ENCODE measurements around the gene IHH. TPM values are rescaled to one million over a fixed set of nuclear protein-coding genes. Genes with fewer than 3 reads are reported as not detected.
A peak's percentile ranks its signal among the peaks of the same experiment; 100 is the strongest.

IHH gene
- total RNA-seq, 2 experiments from 2014 or later, result not detected

DNA sequence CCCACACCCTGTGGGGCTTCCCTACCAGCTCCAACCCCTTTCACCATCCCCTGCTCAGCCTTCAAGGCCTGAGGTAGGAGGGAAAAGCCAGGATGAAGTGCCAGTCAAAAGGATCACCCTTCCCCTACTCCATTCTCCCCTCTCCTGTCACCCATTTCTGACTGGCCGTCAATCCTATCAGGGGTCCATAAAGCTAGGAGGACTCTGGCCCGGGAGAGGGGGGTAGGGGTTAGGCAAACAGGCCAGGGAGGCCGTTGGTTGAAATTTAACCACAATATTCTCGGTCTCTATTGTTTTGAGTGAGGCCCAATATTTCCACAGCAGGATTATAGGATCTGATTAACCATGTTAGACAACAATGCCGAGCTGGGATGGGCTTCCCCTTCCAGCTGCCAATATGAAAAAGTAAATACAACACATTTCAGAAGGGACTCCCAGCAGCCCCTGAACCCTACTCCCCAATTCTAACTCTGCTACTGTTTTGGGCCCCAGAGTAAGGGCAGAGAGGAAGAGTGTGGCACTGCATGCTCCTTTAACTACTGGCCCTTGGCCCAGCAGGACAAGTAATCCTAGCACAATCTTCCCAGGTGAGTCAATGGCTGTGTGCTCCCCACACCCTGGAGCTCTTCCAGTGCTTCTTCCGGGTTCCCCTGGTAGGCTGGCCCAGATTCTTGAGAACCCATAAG lies 10.6 kb upstream of the IHH start:
- no peak for DNase-seq
- H3K4me3 Mint-ChIP-seq, result no peak overlapping the region
- H3K36me3 Mint-ChIP-seq (ENCODE audit: low read depth), result no peaks in the 10 kb centered on the region
- H3K9me3 Mint-ChIP-seq, result no peaks in the 10 kb centered on the region
- no peaks in the 10 kb centered on the region for H3K4me1 Mint-ChIP-seq
- H3K27me3 Mint-ChIP-seq, result no peaks in the 10 kb centered on the region
- POLR2A ChIA-PET, result no interaction called here
- CTCF ChIA-PET, result interaction anchor here (0.7 to 4.3 kb wide), 12 partner anchors 8 to 229 kb away, joined by 3 to 22 read pairs (median 6); partner anchors contain the start of gene IHH
- H3K27ac Mint-ChIP-seq, result no peak overlapping the region

DNA sequence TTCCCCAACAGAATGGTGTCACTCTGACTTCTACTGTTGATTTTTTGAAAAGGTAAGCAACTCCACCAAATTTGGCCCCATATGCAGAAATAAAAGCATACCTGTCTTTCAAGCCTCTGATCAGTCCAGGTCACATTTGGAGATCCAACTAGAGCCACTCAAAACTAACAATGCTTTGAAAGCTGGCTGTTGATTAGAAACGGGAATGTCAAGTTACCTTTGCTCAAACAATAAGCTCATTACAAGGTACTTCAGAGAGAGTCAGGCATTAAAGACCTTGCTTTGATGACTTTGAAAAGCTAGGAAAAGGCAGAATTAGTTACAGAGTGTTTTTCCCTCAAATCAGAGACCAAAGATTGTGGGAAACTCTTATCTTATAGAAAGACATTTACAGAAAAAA lies 4.8 kb upstream of the IHH start:
- Mint-ChIP-seq H3K4me3 (no peak overlapping the region), H3K27ac (no peak overlapping the region), H3K27me3 (peaks cover 34% of the 10 kb centered on the region), H3K36me3 (ENCODE audit: low read depth) (no peaks in the 10 kb centered on the region), H3K9me3 (no peaks in the 10 kb centered on the region), H3K4me1 (peaks cover 4% of the 10 kb centered on the region)
- ChIA-PET POLR2A (no interaction called here), CTCF (interaction anchor here (1.3 to 1.8 kb wide), 3 partner anchors 38 to 89 kb away, joined by 4 to 8 read pairs (median 5); no protein-coding TSS in a partner anchor)
- no peak for DNase-seq

DNA sequence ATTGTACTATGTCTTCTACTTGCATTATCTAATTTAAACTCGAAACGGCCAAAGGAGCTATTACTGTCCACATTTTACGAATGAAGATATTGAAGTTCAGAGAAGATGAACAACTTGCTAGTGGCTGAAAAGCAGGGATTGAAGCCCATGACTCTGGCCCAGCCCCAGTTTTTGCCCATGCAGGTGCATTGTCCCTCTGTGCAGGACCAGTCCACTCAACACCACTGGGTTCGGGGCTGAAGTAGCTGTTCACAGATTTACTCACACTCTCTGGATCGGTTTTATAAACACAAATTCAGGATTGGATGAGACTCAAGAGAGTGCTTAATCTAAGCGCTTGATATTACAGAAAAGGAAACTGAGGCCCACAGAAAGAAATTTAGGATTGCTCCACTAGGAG lies 1.4 kb upstream of the IHH start:
- H3K36me3 Mint-ChIP-seq (ENCODE audit: low read depth), result no peaks in the 10 kb centered on the region
- DNase-seq, result no peak
- H3K4me1 Mint-ChIP-seq, result peaks cover 18% of the 10 kb centered on the region
- no peak overlapping the region for H3K27ac Mint-ChIP-seq
- H3K27me3 Mint-ChIP-seq, result peaks cover 63% of the 10 kb centered on the region
- H3K9me3 Mint-ChIP-seq, result no peaks in the 10 kb centered on the region
- ChIA-PET CTCF (interaction anchor here (1.3 to 8.3 kb wide), 6 partner anchors 11 to 92 kb away, joined by 3 to 115 read pairs (median 4); no protein-coding TSS in a partner anchor), POLR2A (no interaction called here)
- no peak overlapping the region for H3K4me3 Mint-ChIP-seq

DNA sequence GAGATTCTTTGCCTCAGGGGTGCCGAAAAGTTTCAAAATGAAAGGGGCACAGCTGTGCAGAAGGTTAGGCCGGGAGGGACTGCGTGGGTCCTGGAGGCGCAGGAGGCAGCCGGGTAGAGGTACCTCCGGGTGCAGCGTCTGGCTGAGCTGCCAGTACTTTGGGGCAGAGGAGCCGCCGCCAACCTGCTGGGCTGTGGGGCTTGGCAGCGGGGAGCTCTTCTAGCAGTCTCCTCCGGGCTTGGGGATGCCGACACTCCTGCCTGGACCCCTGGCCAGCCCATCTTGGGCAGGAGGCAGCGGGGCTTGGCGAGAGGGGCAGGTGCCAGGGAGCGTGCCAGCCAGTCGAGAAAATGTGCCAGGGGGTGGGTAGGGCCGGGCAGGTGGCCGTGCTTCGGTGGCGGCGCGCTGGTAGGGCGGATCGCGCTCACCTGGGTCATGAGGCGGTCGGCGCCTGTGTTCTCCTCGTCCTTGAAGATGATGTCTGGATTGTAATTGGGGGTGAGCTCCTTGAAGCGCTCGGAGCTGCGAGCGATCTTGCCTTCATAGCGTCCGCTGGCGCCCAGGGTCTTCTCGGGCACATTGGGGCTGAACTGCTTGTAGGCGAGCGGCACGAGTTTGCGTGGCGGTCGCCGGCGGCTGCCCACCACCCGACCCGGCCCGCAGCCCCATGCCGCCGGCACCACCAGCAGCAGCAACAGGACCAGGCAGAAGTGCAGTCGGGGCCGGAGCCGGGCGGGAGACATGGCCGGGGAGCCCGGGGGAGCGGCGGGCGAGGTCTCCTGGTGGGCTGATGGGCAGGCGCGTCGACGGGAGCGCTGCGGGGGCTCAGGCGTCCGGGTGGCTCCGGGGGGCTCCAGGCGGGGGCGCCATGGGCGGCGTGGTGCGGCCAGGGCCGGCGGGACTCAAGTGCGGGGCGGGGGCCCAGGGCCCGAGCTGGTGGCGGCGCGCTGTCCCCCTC lies 717 bp downstream of the IHH start:
- CTCF ChIA-PET, result interaction anchor here (0.6 to 8.3 kb wide), 8 partner anchors 12 to 240 kb away, joined by 4 to 115 read pairs (median 14); no protein-coding TSS in a partner anchor
- DNase-seq, result no peak
- no peaks in the 10 kb centered on the region for H3K9me3 Mint-ChIP-seq
- no peaks in the 10 kb centered on the region for H3K36me3 Mint-ChIP-seq (ENCODE audit: low read depth)
- peak overlapping the region; percentile 1 for H3K4me3 Mint-ChIP-seq
- peaks cover 18% of the 10 kb centered on the region for H3K4me1 Mint-ChIP-seq
- H3K27ac Mint-ChIP-seq, result no peak overlapping the region
- H3K27me3 Mint-ChIP-seq, result peaks cover 76% of the 10 kb centered on the region
- POLR2A ChIA-PET, result interaction anchor here (0.9 to 1.6 kb wide), 3 partner anchors 21 to 240 kb away, joined by 3 to 4 read pairs (median 4); no protein-coding TSS in a partner anchor

DNA sequence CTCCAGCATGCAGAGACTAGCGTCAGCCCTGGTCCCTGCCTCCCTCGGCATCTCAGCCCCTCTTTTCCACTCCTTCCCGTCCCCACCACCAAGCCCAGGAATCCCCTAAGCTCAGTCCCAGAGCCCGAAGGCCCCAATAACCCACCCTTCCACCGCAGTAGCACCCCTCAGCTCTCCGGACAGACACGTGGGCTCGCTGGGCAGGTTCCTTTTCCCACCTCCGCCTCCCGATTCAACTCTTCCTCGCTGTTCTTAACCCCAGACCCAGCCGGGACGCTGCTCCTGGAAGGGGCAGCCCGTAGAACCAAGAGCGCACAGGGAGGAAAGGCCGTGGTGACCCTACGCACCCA lies 1.4 kb downstream of the IHH start:
- Mint-ChIP-seq H3K36me3 (ENCODE audit: low read depth) (no peaks in the 10 kb centered on the region), H3K27me3 (peaks cover 71% of the 10 kb centered on the region), H3K27ac (no peak overlapping the region), H3K9me3 (no peaks in the 10 kb centered on the region), H3K4me1 (peaks cover 18% of the 10 kb centered on the region), H3K4me3 (no peak overlapping the region)
- DNase-seq, result no peak
- ChIA-PET CTCF (interaction anchor here (0.6 to 8.3 kb wide), 12 partner anchors 12 to 241 kb away, joined by 4 to 115 read pairs (median 8); partner anchors contain the start of gene CFAP65), POLR2A (interaction anchor here (0.9 to 1.6 kb wide), 3 partner anchors 21 to 240 kb away, joined by 3 to 4 read pairs (median 4); no protein-coding TSS in a partner anchor)

DNA sequence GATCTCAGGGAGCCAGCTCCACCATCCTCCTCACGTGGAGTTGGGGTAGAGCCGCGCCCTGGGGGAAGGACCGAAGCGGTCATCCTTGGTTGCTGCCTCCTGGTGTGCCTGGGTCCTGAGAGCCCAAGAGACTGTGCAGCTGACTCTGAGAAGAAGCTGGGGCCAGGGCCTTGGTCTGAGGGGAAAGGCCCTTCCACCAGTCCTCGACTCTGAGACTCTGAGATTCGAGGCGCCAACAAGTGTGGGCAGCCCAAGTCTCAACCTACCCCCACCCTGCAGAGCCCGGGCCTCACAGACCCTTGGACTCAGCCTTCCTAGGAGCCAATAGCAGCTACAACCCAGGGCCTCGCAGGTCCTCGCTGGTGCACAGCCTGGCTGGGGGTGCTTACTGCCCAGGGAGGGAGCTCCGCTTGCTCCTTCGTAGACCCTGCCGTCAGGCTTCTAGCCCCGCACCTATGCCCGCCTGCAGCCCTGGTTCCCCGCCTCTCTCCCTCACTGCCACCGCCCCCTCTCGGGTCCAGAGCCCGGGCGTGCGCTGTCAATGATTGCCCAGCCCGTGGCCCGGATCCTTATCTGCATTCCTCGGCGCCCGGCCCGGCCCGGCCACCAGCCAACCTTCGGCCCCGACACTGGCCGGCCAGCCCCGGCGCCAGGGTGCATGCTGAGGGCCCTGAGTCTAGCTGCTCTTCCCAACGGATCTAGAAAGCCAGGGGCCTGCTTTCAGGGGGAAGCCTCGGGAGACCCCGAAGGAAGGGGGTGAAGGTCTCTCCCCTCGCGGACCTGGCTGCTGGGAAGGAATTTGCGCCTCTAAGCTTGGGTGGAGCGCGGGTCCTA lies 2.0 kb downstream of the IHH start:
- DNase-seq, result no peak
- Mint-ChIP-seq H3K27me3 (peaks cover 70% of the 10 kb centered on the region), H3K36me3 (ENCODE audit: low read depth) (no peaks in the 10 kb centered on the region), H3K4me1 (peaks cover 18% of the 10 kb centered on the region), H3K27ac (no peak overlapping the region), H3K4me3 (no peak overlapping the region), H3K9me3 (no peaks in the 10 kb centered on the region)
- ChIA-PET POLR2A (interaction anchor here (1.4 to 1.6 kb wide), 2 partner anchors 22 to 90 kb away, joined by 4 read pairs; no protein-coding TSS in a partner anchor), CTCF (interaction anchor here (0.5 to 8.3 kb wide), 33 partner anchors 9 to 241 kb away, joined by 3 to 115 read pairs (median 5); partner anchors contain the start of genes CFAP65 and ZFAND2B)

DNA sequence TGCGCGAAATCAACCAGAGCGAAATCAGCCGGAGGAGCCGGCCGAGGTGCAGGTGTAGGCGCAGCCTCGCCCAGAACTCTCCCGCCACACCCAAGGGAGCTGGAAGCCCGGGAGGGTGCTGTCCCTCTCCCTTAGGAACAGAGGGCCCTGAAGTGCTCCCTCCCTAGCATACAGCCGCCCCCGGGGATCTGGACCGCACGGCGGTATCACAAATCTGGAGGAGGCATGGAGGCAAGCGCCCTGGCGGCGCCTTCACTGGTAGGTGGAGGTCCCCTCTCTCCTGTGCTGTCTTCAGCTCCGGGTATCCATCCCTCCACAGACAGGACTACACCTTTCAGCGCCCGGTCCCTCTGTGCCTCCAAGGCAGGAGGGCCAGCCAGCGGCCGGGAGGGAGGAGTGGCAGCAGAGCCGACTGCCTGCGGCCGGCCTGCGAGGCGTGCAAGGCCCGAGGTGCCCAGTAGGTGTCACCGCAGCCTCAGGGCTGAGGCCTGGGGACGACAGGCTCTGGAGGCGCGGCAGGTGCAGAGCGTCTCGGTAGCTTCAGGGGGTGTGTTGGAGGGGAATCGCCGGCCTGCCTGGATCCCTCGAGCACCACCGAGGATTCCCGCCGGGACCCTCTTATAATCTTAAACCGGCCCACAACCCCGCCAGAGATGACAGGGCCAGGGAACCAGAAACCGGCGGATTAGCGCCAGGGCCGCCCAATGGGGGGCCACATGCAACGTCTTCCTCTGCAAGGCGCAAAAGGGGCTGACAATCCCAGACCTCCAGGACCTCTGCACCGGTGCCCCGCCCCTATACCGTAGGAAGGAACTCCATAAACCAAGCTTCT lies 2.8 kb downstream of the IHH start:
- peak; percentile 78 for DNase-seq
- H3K4me3 Mint-ChIP-seq, result no peak overlapping the region
- H3K36me3 Mint-ChIP-seq (ENCODE audit: low read depth), result no peaks in the 10 kb centered on the region
- no peak overlapping the region for H3K27ac Mint-ChIP-seq
- POLR2A ChIA-PET, result no interaction called here
- CTCF ChIA-PET, result interaction anchor here (0.5 to 8.3 kb wide), 33 partner anchors 9 to 242 kb away, joined by 3 to 115 read pairs (median 5); partner anchors contain the start of genes CFAP65 and ZFAND2B
- H3K9me3 Mint-ChIP-seq, result no peaks in the 10 kb centered on the region
- peaks cover 18% of the 10 kb centered on the region for H3K4me1 Mint-ChIP-seq
- H3K27me3 Mint-ChIP-seq, result peaks cover 63% of the 10 kb centered on the region

DNA sequence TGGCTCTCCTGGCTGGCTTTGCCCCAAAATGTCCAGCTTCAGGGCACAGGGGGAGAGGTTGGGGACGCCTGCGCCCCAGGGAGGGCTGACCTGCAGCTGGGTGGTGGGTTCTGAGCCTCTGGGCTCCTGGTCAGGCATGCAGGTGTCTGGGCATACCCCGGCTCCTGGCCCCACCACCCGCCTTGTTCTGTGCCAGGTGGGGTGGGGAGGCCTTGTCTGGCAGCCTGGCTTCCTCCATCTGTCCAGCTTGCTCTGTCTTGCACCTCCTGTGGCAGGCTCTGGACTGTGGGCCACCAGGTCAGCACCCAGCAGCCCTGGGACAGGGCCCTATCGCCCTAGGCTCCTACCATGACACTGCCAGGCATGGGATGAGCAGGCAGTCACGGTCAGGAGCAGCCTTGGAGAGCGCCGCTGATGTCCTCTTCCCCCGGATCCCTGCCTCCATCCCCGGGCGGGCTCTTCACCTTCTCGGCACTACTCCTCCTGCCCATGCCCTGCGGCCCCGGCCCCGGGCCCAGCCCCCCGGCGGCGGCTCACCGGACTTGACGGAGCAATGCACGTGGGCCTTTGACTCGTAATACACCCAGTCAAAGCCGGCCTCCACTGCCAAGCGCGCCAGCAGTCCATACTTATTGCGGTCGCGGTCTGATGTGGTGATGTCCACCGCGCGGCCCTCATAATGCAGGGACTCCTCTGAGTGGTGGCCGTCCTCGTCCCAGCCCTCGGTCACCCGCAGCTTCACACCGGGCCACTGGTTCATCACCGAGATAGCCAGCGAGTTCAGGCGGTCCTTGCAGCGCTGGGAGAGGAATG lies 3.6 kb downstream of the IHH start:
- no peak for DNase-seq
- no peak overlapping the region for H3K27ac Mint-ChIP-seq
- peaks cover 18% of the 10 kb centered on the region for H3K4me1 Mint-ChIP-seq
- POLR2A ChIA-PET, result no interaction called here
- no peaks in the 10 kb centered on the region for H3K36me3 Mint-ChIP-seq (ENCODE audit: low read depth)
- peaks cover 58% of the 10 kb centered on the region for H3K27me3 Mint-ChIP-seq
- CTCF ChIA-PET, result interaction anchor here (1.1 to 8.3 kb wide), 13 partner anchors 8 to 198 kb away, joined by 3 to 115 read pairs (median 6); no protein-coding TSS in a partner anchor
- H3K9me3 Mint-ChIP-seq, result no peaks in the 10 kb centered on the region
- no peak overlapping the region for H3K4me3 Mint-ChIP-seq

DNA sequence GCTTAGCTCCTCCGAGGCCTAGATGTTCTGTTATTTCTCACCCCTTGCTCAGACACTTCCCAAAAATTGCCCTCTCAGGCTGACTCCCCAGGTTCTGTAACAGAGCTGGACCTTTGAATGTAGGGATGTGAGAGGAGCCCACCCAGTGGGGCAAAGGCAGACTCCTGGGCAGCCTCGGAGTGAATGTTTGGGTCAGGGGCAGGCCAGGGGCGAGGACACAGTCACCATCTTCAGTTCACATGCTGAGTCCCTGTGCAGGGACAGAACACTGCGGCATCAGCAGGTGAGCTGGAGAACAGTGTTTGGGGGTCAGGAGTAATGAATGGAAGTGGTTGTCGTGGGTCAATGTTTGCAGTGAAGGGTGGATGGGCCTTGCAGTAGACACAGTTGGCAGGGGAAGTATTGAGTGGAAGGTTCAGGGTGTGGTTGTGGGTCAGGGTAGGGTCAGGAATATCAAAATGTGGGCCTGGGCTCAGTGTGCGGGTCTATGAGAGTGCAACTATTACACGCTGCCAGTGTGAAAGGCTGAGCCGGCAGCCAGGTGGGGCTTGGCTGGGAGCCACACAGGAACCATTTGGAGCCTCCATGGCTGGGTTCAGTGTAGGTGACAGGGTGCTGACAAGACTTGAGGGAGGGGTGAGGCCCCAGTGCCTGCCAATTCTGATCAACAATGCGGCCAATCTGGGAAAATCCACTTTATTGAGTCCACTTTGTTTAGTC lies 4.4 kb downstream of the IHH start:
- no peaks in the 10 kb centered on the region for H3K9me3 Mint-ChIP-seq
- H3K27ac Mint-ChIP-seq, result no peak overlapping the region
- H3K4me3 Mint-ChIP-seq, result no peak overlapping the region
- DNase-seq, result no peak
- peaks cover 16% of the 10 kb centered on the region for H3K4me1 Mint-ChIP-seq
- ChIA-PET POLR2A (no interaction called here), CTCF (interaction anchor here (1.1 to 8.3 kb wide), 2 partner anchors 48 to 63 kb away, joined by 4 to 115 read pairs; no protein-coding TSS in a partner anchor)
- peaks cover 52% of the 10 kb centered on the region for H3K27me3 Mint-ChIP-seq
- no peaks in the 10 kb centered on the region for H3K36me3 Mint-ChIP-seq (ENCODE audit: low read depth)

DNA sequence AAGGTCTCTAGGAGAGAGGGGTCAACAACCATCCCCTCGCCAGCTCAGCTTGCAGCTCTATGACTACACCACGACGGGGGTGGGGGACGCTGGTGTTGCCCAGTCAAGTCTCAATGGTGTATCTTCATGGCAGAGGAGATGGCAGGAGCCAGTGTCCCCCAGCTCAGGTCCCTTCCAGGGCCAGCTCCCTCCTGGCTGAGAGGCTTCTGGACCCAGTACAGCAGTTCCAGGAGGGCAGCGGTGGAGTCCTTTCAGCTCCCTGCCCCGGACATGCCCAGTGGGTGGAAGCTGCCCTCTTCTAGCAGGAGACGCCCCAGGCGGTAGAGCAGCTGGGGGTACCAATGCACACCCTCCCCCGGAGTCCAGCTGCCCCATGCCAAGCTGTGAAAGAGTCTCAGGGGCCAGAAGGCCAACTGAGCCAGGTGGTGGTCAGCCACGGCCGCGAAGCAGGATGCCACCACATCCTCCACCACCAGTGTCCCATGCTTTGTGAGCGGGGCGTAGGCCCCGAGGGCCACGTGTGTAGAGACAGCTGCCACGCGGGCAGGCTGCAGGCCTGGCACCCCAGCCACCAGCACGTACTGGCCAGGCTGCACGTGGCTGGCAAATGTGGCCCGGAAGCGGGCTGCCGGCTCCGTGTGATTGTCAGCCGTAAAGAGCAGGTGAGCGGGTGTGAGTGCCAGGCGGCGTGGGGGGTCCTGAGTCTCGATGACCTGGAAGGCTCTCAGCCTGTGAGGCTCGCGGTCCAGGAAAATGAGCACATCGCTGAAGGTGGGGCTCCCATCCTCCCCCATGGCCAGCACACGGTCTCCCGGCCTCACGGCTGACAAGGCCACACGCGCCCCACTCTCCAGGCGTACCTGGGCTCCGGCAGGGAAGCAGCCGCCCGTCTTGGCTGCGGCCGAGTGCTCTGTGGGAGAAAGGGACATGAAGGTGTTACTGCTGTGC lies 5.5 kb downstream of the IHH start:
- CTCF ChIA-PET, result interaction anchor here (1.1 to 8.3 kb wide), 4 partner anchors 26 to 99 kb away, joined by 4 to 115 read pairs (median 5); no protein-coding TSS in a partner anchor
- H3K9me3 Mint-ChIP-seq, result no peaks in the 10 kb centered on the region
- H3K36me3 Mint-ChIP-seq (ENCODE audit: low read depth), result no peaks in the 10 kb centered on the region
- H3K4me1 Mint-ChIP-seq, result peaks cover 15% of the 10 kb centered on the region
- peaks cover 54% of the 10 kb centered on the region for H3K27me3 Mint-ChIP-seq
- no peak overlapping the region for H3K27ac Mint-ChIP-seq
- H3K4me3 Mint-ChIP-seq, result no peak overlapping the region
- no peak for DNase-seq
- POLR2A ChIA-PET, result no interaction called here

All from activated CD4-positive, alpha-beta memory T cell treated with anti-CD3 and anti-CD28 coated beads, Interleukin-2, amount 10 ng/mL, durations not matched to agents 7 days and 5 days (primary cell).